ENCODE data around the gene ABCG8.

The ABCG8 gene

DNA sequence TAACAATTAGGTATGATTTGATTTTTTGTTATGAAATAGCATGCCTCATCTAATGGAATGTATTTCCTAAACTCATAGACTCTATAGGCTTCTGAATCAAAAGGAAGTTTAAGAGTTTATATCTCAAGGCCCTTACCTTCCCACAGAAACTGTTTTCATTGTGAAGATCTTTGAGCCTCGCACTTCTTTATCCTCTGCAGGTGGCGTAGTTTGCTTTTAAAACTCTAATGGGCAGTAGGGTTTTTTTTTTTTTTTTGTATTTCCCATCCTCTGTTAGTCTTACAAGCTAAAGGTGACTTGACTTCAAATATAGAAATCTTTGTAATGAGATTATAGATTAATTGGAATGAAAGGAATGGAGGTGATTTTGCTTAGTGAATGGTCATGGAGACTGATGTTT, 36.6 kb upstream of the ABCG8 start:
- TF ChIP-seq EZH2 (IDR thresholded peaks at IDR 0.05) (no peak), POLR2AphosphoS5 (IDR thresholded peaks at IDR 0.05; ENCODE audit: borderline replicate concordance, low read depth, low read length) (no peak), FOXP2 (optimal IDR thresholded peaks at IDR 0.05; ENCODE audit: control extremely low read depth, extremely low read length, insufficient read depth) (no peak)
- H3K36me3 ChIP-seq (ENCODE audit: insufficient read depth, low read length) = peaks cover 3% of the 10 kb centered on the region
- H3K9ac ChIP-seq (ENCODE audit: insufficient read length) = no peak overlapping the region
- no peak overlapping the region for H3K4me3 ChIP-seq
- no peak for DNase-seq (ENCODE audit: low read depth, low spot score)
- no peaks in the 10 kb centered on the region for H3K9me3 ChIP-seq (ENCODE audit: low read depth, low read length)
- H3K27ac ChIP-seq = no peak overlapping the region

GRCh38 chr2:43803113-43803512, 35.7 kb upstream of the ABCG8 start:
- H3K4me3 ChIP-seq = no peak overlapping the region
- no peak overlapping the region for H3K9ac ChIP-seq (ENCODE audit: insufficient read length)
- peaks cover 3% of the 10 kb centered on the region for H3K36me3 ChIP-seq (ENCODE audit: insufficient read depth, low read length)
- H3K27ac ChIP-seq = no peak overlapping the region
- H3K9me3 ChIP-seq (ENCODE audit: low read depth, low read length) = no peaks in the 10 kb centered on the region
- no peak for DNase-seq (ENCODE audit: low read depth, low spot score)
- TF ChIP-seq EZH2 (IDR thresholded peaks at IDR 0.05) (no peak), POLR2AphosphoS5 (IDR thresholded peaks at IDR 0.05; ENCODE audit: borderline replicate concordance, low read depth, low read length) (no peak), FOXP2 (optimal IDR thresholded peaks at IDR 0.05; ENCODE audit: control extremely low read depth, extremely low read length, insufficient read depth) (no peak)

DNA sequence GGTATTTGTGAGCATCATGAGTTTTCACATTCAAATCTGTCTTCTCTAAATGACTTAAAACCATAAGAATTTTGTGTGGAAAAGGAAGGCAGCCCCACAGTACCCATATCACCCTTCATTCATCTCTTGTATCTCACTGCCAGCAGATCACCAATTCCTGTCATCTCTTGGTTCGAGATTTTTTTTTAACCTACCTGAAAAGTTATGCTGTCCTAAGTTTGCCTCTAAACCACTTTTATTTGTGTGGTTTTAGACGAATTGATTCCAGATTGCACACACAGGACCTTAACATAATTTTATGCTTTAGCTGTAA, 32.1 kb upstream of the ABCG8 start:
- H3K9me3 ChIP-seq (ENCODE audit: low read depth, low read length) = no peaks in the 10 kb centered on the region
- no peak for DNase-seq (ENCODE audit: low read depth, low spot score)
- H3K36me3 ChIP-seq (ENCODE audit: insufficient read depth, low read length) = peaks cover 3% of the 10 kb centered on the region
- no peak overlapping the region for H3K27ac ChIP-seq
- H3K4me3 ChIP-seq = no peak overlapping the region
- no peak for TF ChIP-seq POLR2AphosphoS5 (IDR thresholded peaks at IDR 0.05; ENCODE audit: borderline replicate concordance, low read depth, low read length)
- no peak for TF ChIP-seq EZH2 (IDR thresholded peaks at IDR 0.05)
- no peak for TF ChIP-seq FOXP2 (optimal IDR thresholded peaks at IDR 0.05; ENCODE audit: control extremely low read depth, extremely low read length, insufficient read depth)
- no peak overlapping the region for H3K9ac ChIP-seq (ENCODE audit: insufficient read length)

- Histone ChIP-seq H3K27ac (no peak overlapping the region), H3K9me3 (ENCODE audit: low read depth, low read length) (no peaks in the 10 kb centered on the region), H3K4me3 (no peak overlapping the region), H3K9ac (ENCODE audit: insufficient read length) (no peak overlapping the region), H3K36me3 (ENCODE audit: insufficient read depth, low read length) (peaks cover 2% of the 10 kb centered on the region)
- TF ChIP-seq POLR2AphosphoS5 (IDR thresholded peaks at IDR 0.05; ENCODE audit: borderline replicate concordance, low read depth, low read length) (no peak), EZH2 (IDR thresholded peaks at IDR 0.05) (no peak)
- DNase-seq (ENCODE audit: low read depth, low spot score) = no peak
Measured at GRCh38 chr2:43810452-43810851, 28.3 kb upstream of the ABCG8 start.

DNA sequence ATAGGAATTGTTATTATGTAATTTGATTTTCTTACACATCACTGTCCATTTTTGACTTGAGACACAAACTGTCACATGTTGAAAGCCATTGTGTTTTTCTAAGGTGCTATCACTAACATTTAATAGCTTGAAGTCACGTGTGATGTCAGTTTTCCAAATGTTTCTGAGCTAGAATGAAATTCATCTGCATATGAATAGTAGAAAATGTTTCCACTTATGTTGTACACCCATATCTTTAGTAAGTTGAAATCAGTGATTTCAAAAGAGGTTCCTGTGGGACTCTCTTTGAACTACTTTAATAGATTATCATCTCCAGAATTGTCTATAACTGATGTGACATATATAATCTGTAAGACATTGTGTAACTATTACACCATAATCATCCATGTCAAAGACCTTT, 27.9 kb upstream of the ABCG8 start:
- no peak for TF ChIP-seq POLR2AphosphoS5 (IDR thresholded peaks at IDR 0.05; ENCODE audit: borderline replicate concordance, low read depth, low read length)
- no peak for TF ChIP-seq EZH2 (IDR thresholded peaks at IDR 0.05)
- H3K9ac ChIP-seq (ENCODE audit: insufficient read length) = no peak overlapping the region
- no peaks in the 10 kb centered on the region for H3K9me3 ChIP-seq (ENCODE audit: low read depth, low read length)
- DNase-seq (ENCODE audit: low read depth, low spot score) = no peak
- H3K36me3 ChIP-seq (ENCODE audit: insufficient read depth, low read length) = no peaks in the 10 kb centered on the region; the same call in 1 of the 2 replicates
- no peak overlapping the region for H3K27ac ChIP-seq
- no peak overlapping the region for H3K4me3 ChIP-seq

DNA sequence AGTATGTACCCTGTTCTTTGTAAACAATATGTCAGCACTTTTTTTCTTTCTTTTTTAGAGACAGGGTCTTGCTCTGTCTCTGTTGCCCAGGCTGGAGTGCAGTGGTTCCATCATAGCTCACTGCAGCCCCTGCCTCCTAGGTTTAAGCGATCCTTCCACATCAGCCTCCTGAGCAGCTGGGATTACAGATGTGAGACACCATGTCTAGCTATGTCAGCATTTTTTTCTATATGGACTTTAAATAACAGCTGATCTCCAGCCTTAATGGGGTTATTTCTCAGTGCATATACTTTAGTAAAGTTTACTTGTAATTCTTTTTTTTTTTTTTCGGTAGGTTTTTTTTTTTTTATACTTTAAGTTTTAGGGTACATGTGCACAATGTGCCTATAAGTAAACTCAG, 26.8 kb upstream of the ABCG8 start:
- TF ChIP-seq FOXP2 (optimal IDR thresholded peaks at IDR 0.05; ENCODE audit: control extremely low read depth, extremely low read length, insufficient read depth) = no peak
- no peak for TF ChIP-seq EZH2 (IDR thresholded peaks at IDR 0.05)
- no peak for TF ChIP-seq POLR2AphosphoS5 (IDR thresholded peaks at IDR 0.05; ENCODE audit: borderline replicate concordance, low read depth, low read length)
- no peaks in the 10 kb centered on the region for H3K9me3 ChIP-seq (ENCODE audit: low read depth, low read length)
- no peak overlapping the region for H3K27ac ChIP-seq
- DNase-seq (ENCODE audit: low read depth, low spot score) = no peak
- H3K36me3 ChIP-seq (ENCODE audit: insufficient read depth, low read length) = no peaks in the 10 kb centered on the region
- H3K9ac ChIP-seq (ENCODE audit: insufficient read length) = no peak overlapping the region
- no peak overlapping the region for H3K4me3 ChIP-seq

- DNase-seq (ENCODE audit: low read depth, low spot score) = no peak
- no peak for TF ChIP-seq EZH2 (IDR thresholded peaks at IDR 0.05)
- TF ChIP-seq POLR2AphosphoS5 (IDR thresholded peaks at IDR 0.05; ENCODE audit: borderline replicate concordance, low read depth, low read length) = no peak
- no peak for TF ChIP-seq FOXP2 (optimal IDR thresholded peaks at IDR 0.05; ENCODE audit: control extremely low read depth, extremely low read length, insufficient read depth)
- no peak overlapping the region for H3K27ac ChIP-seq
- no peak overlapping the region for H3K9ac ChIP-seq (ENCODE audit: insufficient read length)
- no peaks in the 10 kb centered on the region for H3K9me3 ChIP-seq (ENCODE audit: low read depth, low read length)
- no peaks in the 10 kb centered on the region for H3K36me3 ChIP-seq (ENCODE audit: insufficient read depth, low read length)
- no peak overlapping the region for H3K4me3 ChIP-seq
Measured at GRCh38 chr2:43812947-43813346, 25.8 kb upstream of the ABCG8 start.

GRCh38 chr2:43814711-43815110, 24.1 kb upstream of the ABCG8 start:
- Histone ChIP-seq H3K4me3 (no peak overlapping the region), H3K9ac (ENCODE audit: insufficient read length) (no peak overlapping the region), H3K9me3 (ENCODE audit: low read depth, low read length) (no peaks in the 10 kb centered on the region), H3K27ac (no peak overlapping the region), H3K36me3 (ENCODE audit: insufficient read depth, low read length) (no peaks in the 10 kb centered on the region)
- no peak for DNase-seq (ENCODE audit: low read depth, low spot score)
- TF ChIP-seq EZH2 (IDR thresholded peaks at IDR 0.05) (no peak), POLR2AphosphoS5 (IDR thresholded peaks at IDR 0.05; ENCODE audit: borderline replicate concordance, low read depth, low read length) (no peak), FOXP2 (optimal IDR thresholded peaks at IDR 0.05; ENCODE audit: control extremely low read depth, extremely low read length, insufficient read depth) (no peak)

DNA sequence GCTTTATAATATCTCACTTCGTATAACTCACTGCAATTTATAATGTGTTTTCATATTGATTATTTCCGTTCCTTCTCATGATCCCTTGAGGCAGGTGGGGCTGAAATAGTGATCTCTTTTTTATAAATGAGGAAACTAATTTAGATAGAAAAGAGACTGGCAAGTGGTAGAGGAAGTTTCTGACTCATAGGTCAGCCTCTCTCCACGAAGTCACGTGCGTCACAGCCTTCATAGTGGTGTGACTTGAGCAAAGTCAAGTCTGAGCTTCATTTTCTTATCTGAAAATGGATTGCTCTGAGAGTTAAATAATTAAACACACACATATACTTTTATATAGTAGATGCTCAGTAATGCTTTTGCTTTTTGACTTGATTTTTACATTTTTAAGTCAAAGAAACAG, 20.0 kb upstream of the ABCG8 start:
- no peaks in the 10 kb centered on the region for H3K9me3 ChIP-seq (ENCODE audit: low read depth, low read length)
- TF ChIP-seq EZH2 (IDR thresholded peaks at IDR 0.05) = no peak
- TF ChIP-seq FOXP2 (optimal IDR thresholded peaks at IDR 0.05; ENCODE audit: control extremely low read depth, extremely low read length, insufficient read depth) = no peak
- no peak for TF ChIP-seq POLR2AphosphoS5 (IDR thresholded peaks at IDR 0.05; ENCODE audit: borderline replicate concordance, low read depth, low read length)
- no peak for DNase-seq (ENCODE audit: low read depth, low spot score)
- H3K9ac ChIP-seq (ENCODE audit: insufficient read length) = no peak overlapping the region
- H3K4me3 ChIP-seq = no peak overlapping the region
- no peak overlapping the region for H3K27ac ChIP-seq
- H3K36me3 ChIP-seq (ENCODE audit: insufficient read depth, low read length) = no peaks in the 10 kb centered on the region
